Measurements from ENCODE around the gene TMPRSS4. TPM values are rescaled to one million over a fixed set of nuclear protein-coding genes. Genes with fewer than 3 reads are reported as not detected.

The TMPRSS4 gene
- total and polyA plus RNA-seq, 2 of the 4 experiments (the other 2 are of a cell fraction): not detected

DNA sequence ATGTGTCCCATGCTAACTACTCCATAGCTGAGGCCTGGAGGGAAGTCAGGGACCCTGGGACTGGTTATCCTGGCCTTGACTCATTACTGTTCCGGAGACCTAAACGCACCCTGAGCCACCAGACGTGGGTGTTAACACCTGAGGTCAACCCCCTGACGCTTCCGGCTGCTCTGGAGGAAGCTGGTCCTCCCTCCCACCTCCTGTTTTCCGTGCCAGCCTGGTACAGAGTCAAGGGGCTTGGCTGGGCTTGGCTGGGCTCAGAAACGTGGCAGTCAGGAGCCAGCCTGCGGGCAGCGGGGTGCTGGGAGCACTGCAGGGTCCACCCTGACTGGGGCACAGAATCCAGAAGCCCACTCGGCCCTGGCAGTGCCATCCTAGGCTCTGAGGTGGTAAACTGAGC is 2.6 kb downstream of the TMPRSS4 start:
- TF ChIP-seq, protein P1, sequence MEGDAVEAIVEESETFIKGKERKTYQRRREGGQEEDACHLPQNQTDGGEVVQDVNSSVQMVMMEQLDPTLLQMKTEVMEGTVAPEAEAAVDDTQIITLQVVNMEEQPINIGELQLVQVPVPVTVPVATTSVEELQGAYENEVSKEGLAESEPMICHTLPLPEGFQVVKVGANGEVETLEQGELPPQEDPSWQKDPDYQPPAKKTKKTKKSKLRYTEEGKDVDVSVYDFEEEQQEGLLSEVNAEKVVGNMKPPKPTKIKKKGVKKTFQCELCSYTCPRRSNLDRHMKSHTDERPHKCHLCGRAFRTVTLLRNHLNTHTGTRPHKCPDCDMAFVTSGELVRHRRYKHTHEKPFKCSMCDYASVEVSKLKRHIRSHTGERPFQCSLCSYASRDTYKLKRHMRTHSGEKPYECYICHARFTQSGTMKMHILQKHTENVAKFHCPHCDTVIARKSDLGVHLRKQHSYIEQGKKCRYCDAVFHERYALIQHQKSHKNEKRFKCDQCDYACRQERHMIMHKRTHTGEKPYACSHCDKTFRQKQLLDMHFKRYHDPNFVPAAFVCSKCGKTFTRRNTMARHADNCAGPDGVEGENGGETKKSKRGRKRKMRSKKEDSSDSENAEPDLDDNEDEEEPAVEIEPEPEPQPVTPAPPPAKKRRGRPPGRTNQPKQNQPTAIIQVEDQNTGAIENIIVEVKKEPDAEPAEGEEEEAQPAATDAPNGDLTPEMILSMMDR (conservative IDR thresholded peaks at IDR 0.05; ENCODE audit: low read depth, low read length): no peak
- TF ChIP-seq, protein P2, sequence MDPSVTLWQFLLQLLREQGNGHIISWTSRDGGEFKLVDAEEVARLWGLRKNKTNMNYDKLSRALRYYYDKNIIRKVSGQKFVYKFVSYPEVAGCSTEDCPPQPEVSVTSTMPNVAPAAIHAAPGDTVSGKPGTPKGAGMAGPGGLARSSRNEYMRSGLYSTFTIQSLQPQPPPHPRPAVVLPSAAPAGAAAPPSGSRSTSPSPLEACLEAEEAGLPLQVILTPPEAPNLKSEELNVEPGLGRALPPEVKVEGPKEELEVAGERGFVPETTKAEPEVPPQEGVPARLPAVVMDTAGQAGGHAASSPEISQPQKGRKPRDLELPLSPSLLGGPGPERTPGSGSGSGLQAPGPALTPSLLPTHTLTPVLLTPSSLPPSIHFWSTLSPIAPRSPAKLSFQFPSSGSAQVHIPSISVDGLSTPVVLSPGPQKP (IDR thresholded peaks at IDR 0.05; ENCODE audit: borderline replicate concordance, low read depth, low read length): no peak
- TF ChIP-seq NFE2L2 (IDR thresholded peaks at IDR 0.05; ENCODE audit: low read depth, low read length): no peak
- TF ChIP-seq RFX5 (IDR thresholded peaks at IDR 0.05; ENCODE audit: low read depth, low read length): no peak
- TF ChIP-seq MAFK (IDR thresholded peaks at IDR 0.05; ENCODE audit: low read depth, low read length): no peak
- TF ChIP-seq POLR2A (IDR thresholded peaks at IDR 0.05; ENCODE audit: low read depth, low read length): no peak
- no peak for TF ChIP-seq FOS (IDR thresholded peaks at IDR 0.05; ENCODE audit: low read depth, low read length)
- no peak for TF ChIP-seq CHD1 (IDR thresholded peaks at IDR 0.05; ENCODE audit: low read depth, low read length)
- TF ChIP-seq RCOR1 (IDR thresholded peaks at IDR 0.05; ENCODE audit: insufficient replicate concordance, low read length): no peak
- TF ChIP-seq CEBPB (IDR thresholded peaks at IDR 0.05; ENCODE audit: low read depth, low read length): no peak
- TF ChIP-seq, protein P3, sequence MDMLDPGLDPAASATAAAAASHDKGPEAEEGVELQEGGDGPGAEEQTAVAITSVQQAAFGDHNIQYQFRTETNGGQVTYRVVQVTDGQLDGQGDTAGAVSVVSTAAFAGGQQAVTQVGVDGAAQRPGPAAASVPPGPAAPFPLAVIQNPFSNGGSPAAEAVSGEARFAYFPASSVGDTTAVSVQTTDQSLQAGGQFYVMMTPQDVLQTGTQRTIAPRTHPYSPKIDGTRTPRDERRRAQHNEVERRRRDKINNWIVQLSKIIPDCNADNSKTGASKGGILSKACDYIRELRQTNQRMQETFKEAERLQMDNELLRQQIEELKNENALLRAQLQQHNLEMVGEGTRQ (IDR thresholded peaks at IDR 0.05; ENCODE audit: low read depth, low read length): no peak
- TF ChIP-seq RAD21 (IDR thresholded peaks at IDR 0.05; ENCODE audit: low read length): no peak
- TF ChIP-seq MXI1 (IDR thresholded peaks at IDR 0.05; ENCODE audit: borderline replicate concordance, low read depth, low read length): no peak
- no peak for TF ChIP-seq BHLHE40 (IDR thresholded peaks at IDR 0.05; ENCODE audit: low read depth, low read length)
- no peak for TF ChIP-seq SMC3 (IDR thresholded peaks at IDR 0.05; ENCODE audit: low read depth, low read length)
- no peak for TF ChIP-seq MAZ (IDR thresholded peaks at IDR 0.05; ENCODE audit: borderline replicate concordance, low read depth, low read length)
- H3K14ac ChIP-seq (replicated peaks; ENCODE audit: low read depth, low read length): no peak overlapping the region

More for the DNA sequence above, 2.6 kb downstream of the TMPRSS4 start:
- POLR2A ChIA-PET (ENCODE audit: unreplicated experiment): no interaction called here
- Histone ChIP-seq H2AK9ac (replicated peaks; ENCODE audit: low read depth, low read length, poor library complexity) (no peak overlapping the region), H3K27ac (ENCODE audit: insufficient read depth, low read length) (no peak overlapping the region), H4K20me1 (ENCODE audit: insufficient read depth, low read length) (no peaks in the 10 kb centered on the region), H3K4me1 (ENCODE audit: control insufficient read depth, insufficient read depth, low read length) (no peaks in the 10 kb centered on the region), H3K4me3 (ENCODE audit: insufficient read depth, low read depth, low read length) (no peak overlapping the region), H3K56ac (ENCODE audit: extremely low read depth, insufficient read depth, low read length) (no peak overlapping the region), H3K9me1 (ENCODE audit: insufficient read depth, low read length) (no peaks in the 10 kb centered on the region), H3K27me3 (ENCODE audit: control insufficient read depth, insufficient read depth, low read length) (peaks cover 6% of the 10 kb centered on the region; the same call in 1 of the 2 replicates), H4K8ac (ENCODE audit: low read depth in 2 of 2, low read length in 2 of 2) (no peak overlapping the region), H3K4ac (ENCODE audit: low read depth, low read length) (no peak overlapping the region), H3K9me3 (ENCODE audit: control insufficient read depth, insufficient read depth, low read length) (no peaks in the 10 kb centered on the region), H3K18ac (ENCODE audit: low read depth, low read length) (no peak overlapping the region), H2BK15ac (ENCODE audit: low read depth, low read length) (no peak overlapping the region), H3K36me3 (ENCODE audit: control insufficient read depth, insufficient read depth, low read length) (no peaks in the 10 kb centered on the region), H3K79me1 (ENCODE audit: low read depth in 1 of 2, low read length in 2 of 2) (no peaks in the 10 kb centered on the region), H2BK5ac (ENCODE audit: low read depth, low read length, poor library complexity, severe bottlenecking) (no peak overlapping the region), H2AFZ (replicated peaks; ENCODE audit: low read length, poor library complexity) (no peak overlapping the region), H2AK5ac (ENCODE audit: low read depth, low read length) (no peak overlapping the region), H3K9ac (ENCODE audit: low read depth, low read length) (no peak overlapping the region), H3K4me2 (ENCODE audit: low read depth, low read length) (no peak overlapping the region), H4K91ac (ENCODE audit: insufficient read depth, low read depth, low read length) (no peak overlapping the region), H2BK20ac (ENCODE audit: low read depth, low read length) (no peak overlapping the region), H2BK120ac (ENCODE audit: low read depth, low read length) (no peak overlapping the region), H4K5ac (ENCODE audit: low read depth, low read length) (no peak overlapping the region), H3K23ac (ENCODE audit: low read depth, low read length) (no peak overlapping the region)
- intact Hi-C loops (cut with micrococcal nuclease): no loop called here
- WGBS, 2 experiments (ENCODE audit: extremely low coverage in 2 of 2, insufficient read length in 1 of 2): 27% methylated on average over 5 of the region's 10 CpGs; no CpG with 5 or more reads in 1 of the 2 experiments
- in situ Hi-C loops (cut with MboI; ENCODE audit: low sequenced_read_pairs): no loop called here
- CTCF ChIA-PET: no interaction called here
- dilution Hi-C loops (cut with HindIII; ENCODE audit: low sequenced_read_pairs, unreplicated experiment): no loop called here
- no TSS peak for BruUV-seq (replicated peaks)
- ATAC-seq (ENCODE audit: low read depth): no peak
- DNase-seq: no peak

All from IMR-90 (cell line).